Ramos (cell line): ENCODE results near the gene LETM1.

Source experiments
- in situ Hi-C: fragments of 300-500 bp; cut with MboI; formaldehyde crosslinking; loops from one replicate; pipeline ENCODE4 v1.14.3; 2022; ENCODE audit warnings: low sequenced_read_pairs; ENCODE audit not compliant: unreplicated experiment

Gene LETM1

GRCh38 chr4:1832690-1833089 is 23.3 kb downstream of the LETM1 start:
- in situ Hi-C loops: no loop called here

GRCh38 chr4:1831331-1831730 is 24.6 kb downstream of the LETM1 start:
- in situ Hi-C loops: no loop called here

GRCh38 chr4:1830642-1831228 is 25.2 kb downstream of the LETM1 start:
- in situ Hi-C loops: no loop called here

- in situ Hi-C loops: no loop called here
Measured at GRCh38 chr4:1830234-1830633, 25.7 kb downstream of the LETM1 start.

- in situ Hi-C loops: no loop called here
Measured at GRCh38 chr4:1826531-1827350, 29.2 kb downstream of the LETM1 start.

- in situ Hi-C loops: no loop called here
Measured at GRCh38 chr4:1825326-1825725, 30.6 kb downstream of the LETM1 start.

- in situ Hi-C loops: no loop called here
Measured at GRCh38 chr4:1824746-1825145, 31.2 kb downstream of the LETM1 start.

- in situ Hi-C loops: no loop called here
Measured at GRCh38 chr4:1823545-1823932, 32.4 kb downstream of the LETM1 start.

- in situ Hi-C loops: no loop called here
Measured at GRCh38 chr4:1822568-1823544, 33.1 kb downstream of the LETM1 start.

GRCh38 chr4:1821679-1822567 is 34.0 kb downstream of the LETM1 start:
- in situ Hi-C loops: no loop called here

- in situ Hi-C loops: loop anchor here (5.0 kb wide), 1 partner anchor 78 kb away; no protein-coding TSS in a partner anchor
Measured at GRCh38 chr4:1819816-1820215, 36.1 kb downstream of the LETM1 start.

GRCh38 chr4:1819284-1819683 is 36.7 kb downstream of the LETM1 start:
- in situ Hi-C loops: loop anchor here (5.0 kb wide), 1 partner anchor 77 kb away; no protein-coding TSS in a partner anchor

- in situ Hi-C loops: loop anchor here (5.0 kb wide), 1 partner anchor 74 kb away; no protein-coding TSS in a partner anchor
Measured at GRCh38 chr4:1815997-1816860, 39.7 kb downstream of the LETM1 start.

- in situ Hi-C loops: loop anchor here (5.0 kb wide), 1 partner anchor 73 kb away; no protein-coding TSS in a partner anchor
Measured at GRCh38 chr4:1815096-1815996, 40.6 kb downstream of the LETM1 start.

GRCh38 chr4:1814453-1814852 is 41.5 kb downstream of the LETM1 start:
- in situ Hi-C loops: no loop called here

GRCh38 chr4:1813915-1814314 is 42.0 kb downstream of the LETM1 start:
- in situ Hi-C loops: no loop called here

- in situ Hi-C loops: no loop called here
Measured at GRCh38 chr4:1813231-1813630, 42.7 kb downstream of the LETM1 start.

- in situ Hi-C loops: no loop called here
Measured at GRCh38 chr4:1812720-1813119, 43.2 kb downstream of the LETM1 start.
